ENCODE results near the gene BORCS6.

- peak in 4 of 6 experiments; percentile 8 to 25 (median 24) for TF ChIP-seq CTCF (IDR thresholded peaks at IDR 0.05)
- peak; percentile 53 to 78 for TF ChIP-seq POLR2A (IDR thresholded peaks at IDR 0.05)
These were observed 27.6 kb downstream of the BORCS6 start, which contains the start of gene VAMP2 for GRCh38 chr17:8162233-8162996.

Data from Peyer's patch (tissue), 4 donors.